Measurements from ENCODE around the gene XPO4. TPM values are rescaled to one million over a fixed set of nuclear protein-coding genes. Genes with fewer than 3 reads are reported as not detected.
A peak's percentile ranks its signal among the peaks of the same experiment; 100 is the strongest.

The XPO4 gene
- total and polyA plus RNA-seq, 2 of the 8 experiments (the other 6 are each of a cell fraction or from before 2014, with no cell fraction given), result 11.9 to 33.3 TPM

GRCh38 chr13:20867408-20867807 is 35.1 kb downstream of the XPO4 start:
- Histone ChIP-seq H3K27ac (ENCODE audit: low read depth, low read length) (no peak overlapping the region), H4K5ac (ENCODE audit: insufficient read length, low read depth, low read length) (no peak overlapping the region), H2BK12ac (ENCODE audit: low read depth, low read length) (no peak overlapping the region), H3K9ac (replicated peaks in 1 of 4; ENCODE audit: extremely low read depth in 1 of 4, low read depth in 3 of 4, low read length in 3 of 4) (no peak overlapping the region), H3K27me3 (replicated peaks in 1 of 4; ENCODE audit: control insufficient read depth in 3 of 4, extremely low read depth in 1 of 4, insufficient read depth in 3 of 4, low read length in 3 of 4) (no peaks in the 10 kb centered on the region), H3K36me3 (ENCODE audit: control insufficient read depth in 2 of 4, insufficient read depth in 4 of 4, low read length in 3 of 4) (peaks cover 0 to 2% (median 0%) of the 10 kb centered on the region in 4 experiments; a peak in 1 of 8 replicates), H3K4me2 (ENCODE audit: insufficient read depth in 1 of 2, low read depth in 2 of 2, low read length in 2 of 2) (no peak overlapping the region), H3K9me3 (ENCODE audit: insufficient read depth in 2 of 2, low read depth in 1 of 2, low read length in 1 of 2) (no peaks in the 10 kb centered on the region), H3K79me1 (ENCODE audit: low read depth, low read length) (no peaks in the 10 kb centered on the region), H4K20me1 (replicated peaks in 1 of 2; ENCODE audit: control insufficient read depth in 1 of 2, insufficient read depth in 2 of 2, low read length in 2 of 2) (peaks cover 0 to 4% of the 10 kb centered on the region in 2 experiments), H2BK5ac (ENCODE audit: low read depth, low read length) (no peak overlapping the region), H2AK5ac (ENCODE audit: low read depth, low read length) (no peak overlapping the region), H4K91ac (replicated peaks; ENCODE audit: insufficient read length, low read length) (no peak overlapping the region), H3K18ac (ENCODE audit: extremely low read depth, low read length) (no peak overlapping the region), H2BK20ac (ENCODE audit: low read length) (no peak overlapping the region), H3K4me1 (replicated peaks in 1 of 4; ENCODE audit: control insufficient read depth in 3 of 4, insufficient read depth in 4 of 4, low read length in 3 of 4) (no peaks in the 10 kb centered on the region), H2AFZ (ENCODE audit: low read length) (no peak overlapping the region), H3K14ac (ENCODE audit: insufficient read length) (no peak overlapping the region), H3K56ac (replicated peaks; ENCODE audit: insufficient read length, low read depth, low read length) (no peak overlapping the region), H3K79me2 (ENCODE audit: control insufficient read depth in 1 of 2, insufficient read depth in 2 of 2, low read length in 2 of 2) (peaks cover 12 to 89% of the 10 kb centered on the region in 2 experiments; a peak in 3 of 4 replicates), H3K23ac (ENCODE audit: insufficient read length) (no peak overlapping the region), H3K23me2 (ENCODE audit: low read depth, low read length) (no peaks in the 10 kb centered on the region), H3K4ac (replicated peaks; ENCODE audit: insufficient read length, low read depth, low read length) (no peak overlapping the region), H4K8ac (ENCODE audit: extremely low read depth, insufficient read depth, low read length) (no peak overlapping the region), H2BK15ac (ENCODE audit: low read length) (no peak overlapping the region), H3K4me3 (ENCODE audit: extremely low read depth in 1 of 4, insufficient read depth in 2 of 4, low read depth in 3 of 4, low read length in 4 of 4) (no peak overlapping the region), H2BK120ac (replicated peaks; ENCODE audit: low read depth, low read length) (no peak overlapping the region)
- FAIRE-seq (no peak), DNase-seq (ENCODE audit: low read depth in 1 of 2, low spot score in 2 of 2) (no peak)
- TF ChIP-seq MAFK (IDR thresholded peaks at IDR 0.05; ENCODE audit: low read depth, low read length), result peak; percentile 7; the same call in 1 of the 2 replicates
- TF ChIP-seq USF2 (IDR thresholded peaks at IDR 0.05; ENCODE audit: low read length), result no peak
- ChIA-PET POLR2A (ENCODE audit: partially characterized antibody) (interaction anchor here (0.8 to 1.2 kb wide), 2 partner anchors 13 to 43 kb away, joined by 3 to 4 read pairs; no protein-coding TSS in a partner anchor), CTCF (ENCODE audit: partially characterized antibody) (interaction anchor here (1.0 to 1.6 kb wide), 4 partner anchors 10 to 60 kb away, joined by 3 to 4 read pairs (median 4); no protein-coding TSS in a partner anchor)
- 82% methylated on average over 3 of the region's 3 CpGs; no CpG with 5 or more reads in 1 of the 2 experiments for WGBS, 2 experiments (ENCODE audit: extremely low coverage in 1 of 2, insufficient coverage in 1 of 2, insufficient read length in 1 of 2, insufficient replicate concordance in 2 of 2, low coverage in 1 of 2, low lambda C conversion rate in 2 of 2, missing lambda C conversion rate in 1 of 2)
